A673 (cell line): ENCODE measurements around the gene GNG7. TPM values are rescaled to one million over a fixed set of nuclear protein-coding genes. Genes with fewer than 3 reads are reported as not detected.

ENCODE experiments used
- BruUV-seq: library from RNA; stranded (reverse); fragments of 400-500 nt; replicated peaks from 2 replicates; lab custom pipeline; 2021; lab: Mats Ljungman, UMichigan
- CTCF ChIA-PET: fragments of 300-600 bp; sonication (Branson Sonifier 250); formaldehyde crosslinking; loops from one replicate; lab custom pipeline; 2022; ENCODE audit warnings: antibody characterized with exemption; lab: Charles Lee
- POLR2A ChIA-PET: fragments of 300-600 bp; sonication (Branson Sonifier 250); formaldehyde crosslinking; loops from one replicate; lab custom pipeline; 2022; ENCODE audit warnings: antibody characterized with exemption; ENCODE audit not compliant: low non-redundant PET; lab: Charles Lee
- DNase-seq: peaks from one replicate; pipeline ENCODE4 v3.0.0-alpha.2; 2015; ENCODE audit warnings: low spot score
- H3K27ac ChIP-seq: fragments of 200-600 bp; sonication (generic); 2 replicates; pipeline ENCODE4 v1.5.1; 2016; ENCODE audit warnings: mixed run types, low read depth, mild to moderate bottlenecking, mixed read lengths, antibody characterized with exemption, low read length; ENCODE audit not compliant: poor library complexity, severe bottlenecking
- H3K27me3 ChIP-seq: fragments of 200-600 bp; sonication (generic); replicated peaks from 2 replicates; pipeline ENCODE4 v1.6.1; 2017; ENCODE audit warnings: mixed run types, low read depth, mild to moderate bottlenecking, mixed read lengths, antibody characterized with exemption, low read length; ENCODE audit not compliant: insufficient read depth, poor library complexity
- H3K36me3 ChIP-seq: fragments of 200-600 bp; sonication (generic); 2 replicates; pipeline ENCODE4 v1.6.1; 2016; ENCODE audit warnings: mixed run types, mild to moderate bottlenecking, mixed read lengths, antibody characterized with exemption, low read length; ENCODE audit not compliant: insufficient read depth, poor library complexity, severe bottlenecking
- H3K4me1 ChIP-seq: fragments of 200-600 bp; sonication (generic); 2 replicates; pipeline ENCODE4 v1.6.1; 2017; ENCODE audit warnings: mixed run types, mild to moderate bottlenecking, mixed read lengths, antibody characterized with exemption, low read length; ENCODE audit not compliant: insufficient read depth, poor library complexity, severe bottlenecking
- H3K4me3 ChIP-seq: fragments of 200-600 bp; sonication (generic); 2 replicates; pipeline ENCODE4 v1.5.1; 2016; ENCODE audit warnings: low read depth, mixed run types, mild to moderate bottlenecking, mixed read lengths, low read length; ENCODE audit not compliant: poor library complexity, severe bottlenecking
- H3K9me3 ChIP-seq: fragments of 200-600 bp; sonication (generic); 2 replicates; pipeline ENCODE4 v1.6.1; 2016; ENCODE audit warnings: mixed run types, low read depth, mild to moderate bottlenecking, mixed read lengths, antibody characterized with exemption, low read length; ENCODE audit not compliant: poor library complexity, severe bottlenecking
- CTCF ChIP-seq: fragments of 300-800, 200-600 bp; sonication (generic); conservative IDR thresholded peaks from 2 replicates; pipeline ENCODE4 v1.5.1; 2017; ENCODE audit warnings: low read depth, mild to moderate bottlenecking, antibody characterized with exemption, low read length, moderate library complexity, mixed read lengths
- EZH2 ChIP-seq: fragments of 200-600 bp; sonication (generic); IDR thresholded peaks from 2 replicates; pipeline ENCODE4 v1.6.1; 2017; ENCODE audit warnings: borderline replicate concordance, low read depth, mild to moderate bottlenecking, mixed read lengths, antibody characterized with exemption, low read length; ENCODE audit not compliant: poor library complexity, severe bottlenecking
- intact Hi-C: fragments of 100-400 bp; cut with micrococcal nuclease; formaldehyde crosslinking; loops from one replicate; pipeline ENCODE4 v1.10.0; 2022; ENCODE audit not compliant: unreplicated experiment
- total RNA-seq: library from RNA; stranded (reverse); gene quantifications from 2 replicates; pipeline ENCODE4 v1.2.3, GENCODE V29; 2021

The GNG7 gene
- total RNA-seq, 1 experiment from 2014 or later: 0.30 TPM

- peaks cover 14% of the 10 kb centered on the region for H3K4me1 ChIP-seq
- H3K36me3 ChIP-seq: no peaks in the 10 kb centered on the region
- POLR2A ChIA-PET: interaction anchor here (0.6 kb wide), 1 partner anchor 98 kb away, joined by 3 read pairs; no protein-coding TSS in a partner anchor
- intact Hi-C loops: no loop called here
- BruUV-seq: no TSS peak
- peak; percentile 75 for DNase-seq
- CTCF ChIA-PET: no interaction called here
- no peaks in the 10 kb centered on the region for H3K27me3 ChIP-seq
- no peaks in the 10 kb centered on the region for H3K9me3 ChIP-seq
- H3K27ac ChIP-seq: no peak overlapping the region
- no peak overlapping the region for H3K4me3 ChIP-seq
- TF ChIP-seq EZH2: no peak
- TF ChIP-seq CTCF: no peak
Observed at GRCh38 chr19:2575734-2576481, 126.6 kb downstream of the GNG7 start.

- TF ChIP-seq EZH2 (no peak), CTCF (no peak)
- H3K36me3 ChIP-seq: no peaks in the 10 kb centered on the region
- H3K27ac ChIP-seq: no peak overlapping the region
- no peaks in the 10 kb centered on the region for H3K27me3 ChIP-seq
- peaks cover 14% of the 10 kb centered on the region for H3K4me1 ChIP-seq
- BruUV-seq: no TSS peak
- ChIA-PET CTCF (no interaction called here), POLR2A (no interaction called here)
- no peak for DNase-seq
- H3K9me3 ChIP-seq: no peaks in the 10 kb centered on the region
- no peak overlapping the region for H3K4me3 ChIP-seq
- intact Hi-C loops: no loop called here
Observed at GRCh38 chr19:2574971-2575630, 127.4 kb downstream of the GNG7 start.

GRCh38 chr19:2574478-2574931 lies 128.0 kb downstream of the GNG7 start:
- ChIA-PET CTCF (no interaction called here), POLR2A (no interaction called here)
- peaks cover 14% of the 10 kb centered on the region for H3K4me1 ChIP-seq
- no peaks in the 10 kb centered on the region for H3K36me3 ChIP-seq
- TF ChIP-seq EZH2 (no peak), CTCF (no peak)
- no peaks in the 10 kb centered on the region for H3K27me3 ChIP-seq
- DNase-seq: no peak
- H3K9me3 ChIP-seq: no peaks in the 10 kb centered on the region
- H3K27ac ChIP-seq: no peak overlapping the region
- no peak overlapping the region for H3K4me3 ChIP-seq
- intact Hi-C loops: no loop called here
- no TSS peak for BruUV-seq
